Myocyte (in vitro differentiated cells): ENCODE data around the gene BARHL2. TPM values are rescaled to one million over a fixed set of nuclear protein-coding genes. Genes with fewer than 3 reads are reported as not detected.

Experiments
- DNase-seq: peaks from one replicate; pipeline ENCODE4 v3.0.0-alpha.2; 2012; ENCODE audit warnings: low read depth
- total RNA-seq: library from RNA; depleted of rRNA; stranded (reverse); fragments of >200 nt; gene quantifications from 2 replicates; pipeline ENCODE4 v1.2.3, GENCODE V29; 2014

Gene BARHL2
- total RNA-seq, 1 donor from 2014 or later, result not detected

- DNase-seq, result no peak
Observed at GRCh38 chr1:90724926-90725656, 8.0 kb upstream of the BARHL2 start.

GRCh38 chr1:90724361-90724760 is 7.3 kb upstream of the BARHL2 start:
- no peak for DNase-seq

- DNase-seq, result no peak
Observed at GRCh38 chr1:90723590-90724108, 6.5 kb upstream of the BARHL2 start.

GRCh38 chr1:90722874-90723589 is 5.9 kb upstream of the BARHL2 start:
- no peak for DNase-seq

GRCh38 chr1:90721210-90722194 is 4.4 kb upstream of the BARHL2 start:
- DNase-seq, result peak; percentile 80

- DNase-seq, result no peak
Observed at GRCh38 chr1:90720145-90720636, 3.1 kb upstream of the BARHL2 start.

GRCh38 chr1:90719330-90720144 is 2.4 kb upstream of the BARHL2 start:
- no peak for DNase-seq

- DNase-seq, result no peak
Observed at GRCh38 chr1:90718411-90719329, 1.6 kb upstream of the BARHL2 start.

GRCh38 chr1:90717665-90718410 is 736 bp upstream of the BARHL2 start:
- no peak for DNase-seq

- DNase-seq, result no peak
Observed at GRCh38 chr1:90717356-90717664, 208 bp upstream of the BARHL2 start.

- no peak for DNase-seq
Observed at GRCh38 chr1:90716243-90716551, 905 bp downstream of the BARHL2 start.

- no peak for DNase-seq
Observed at GRCh38 chr1:90715309-90715708, 1.8 kb downstream of the BARHL2 start.

- no peak for DNase-seq
Observed at GRCh38 chr1:90714521-90714951, 2.6 kb downstream of the BARHL2 start.

GRCh38 chr1:90713741-90714509 is 3.2 kb downstream of the BARHL2 start:
- DNase-seq, result peak; percentile 22

- DNase-seq, result no peak
Observed at GRCh38 chr1:90712915-90713730, 4.0 kb downstream of the BARHL2 start.

- DNase-seq, result no peak
Observed at GRCh38 chr1:90712153-90712856, 4.8 kb downstream of the BARHL2 start.
